Ectodermal cell (in vitro differentiated cells): ENCODE measurements around the gene LRRC26.

Source experiments
- H3K27ac ChIP-seq: 2 replicates; pipeline ENCODE4 v1.7.0; 2013; ENCODE audit warnings: mild to moderate bottlenecking, low read depth, low read length; ENCODE audit not compliant: insufficient read depth, poor library complexity, severe bottlenecking
- H3K27me3 ChIP-seq: 2 replicates; pipeline ENCODE4 v1.7.0; 2013; ENCODE audit warnings: mild to moderate bottlenecking, low read length; ENCODE audit not compliant: insufficient read depth, control insufficient read depth, poor library complexity, severe bottlenecking
- H3K36me3 ChIP-seq: one replicate; pipeline ENCODE4 v1.7.0; 2013; ENCODE audit warnings: low read length; ENCODE audit not compliant: control insufficient read depth, insufficient read depth
- H3K4me1 ChIP-seq: one replicate; pipeline ENCODE4 v1.7.0; 2013; ENCODE audit warnings: low read length; ENCODE audit not compliant: control insufficient read depth, insufficient read depth
- H3K4me3 ChIP-seq: 2 replicates; pipeline ENCODE4 v1.7.0; 2013; ENCODE audit warnings: low read depth, low read length, control low read depth; ENCODE audit not compliant: insufficient read depth
- H3K9me3 ChIP-seq: 2 replicates; pipeline ENCODE4 v1.7.0; 2013; ENCODE audit warnings: mild to moderate bottlenecking, low read length, moderate library complexity; ENCODE audit not compliant: control insufficient read depth
- WGBS, 2 experiments: methylation state at CpG; one replicate each; pipeline ENCODE4 v1.1.7; 2013; ENCODE audit warnings: missing lambda C conversion rate in 2 of 2; 5-methylcytosine and 5-hydroxymethylcytosine counted together

The LRRC26 gene

DNA sequence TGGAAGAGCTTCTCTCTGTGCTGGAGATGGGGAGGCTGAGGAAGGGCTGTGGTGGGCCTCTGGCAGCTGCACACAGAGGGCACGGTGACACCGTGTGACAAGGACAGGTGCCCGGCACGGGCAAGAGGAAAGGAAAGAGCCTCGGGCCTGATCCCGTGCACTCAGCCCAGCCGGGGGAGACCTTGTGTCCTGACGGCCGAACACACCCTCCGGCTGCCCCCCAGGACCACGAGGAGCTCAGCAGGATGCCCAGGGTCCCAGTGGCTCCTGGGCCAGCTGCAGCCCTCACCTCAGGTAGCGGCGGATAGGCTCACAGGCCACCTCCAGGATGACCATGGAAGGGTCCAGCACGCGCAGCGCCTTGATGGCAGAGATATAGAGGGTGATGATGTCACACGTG is 13.0 kb upstream of the LRRC26 start:
- peaks cover 5% of the 10 kb centered on the region for H3K4me1 ChIP-seq
- H3K4me3 ChIP-seq = no peak overlapping the region
- H3K27me3 ChIP-seq = no peaks in the 10 kb centered on the region
- peaks cover 8% of the 10 kb centered on the region for H3K36me3 ChIP-seq
- H3K9me3 ChIP-seq = no peaks in the 10 kb centered on the region
- 95% methylated on average over 17 of the region's 17 CpGs for WGBS, 2 experiments
- no peak overlapping the region for H3K27ac ChIP-seq

DNA sequence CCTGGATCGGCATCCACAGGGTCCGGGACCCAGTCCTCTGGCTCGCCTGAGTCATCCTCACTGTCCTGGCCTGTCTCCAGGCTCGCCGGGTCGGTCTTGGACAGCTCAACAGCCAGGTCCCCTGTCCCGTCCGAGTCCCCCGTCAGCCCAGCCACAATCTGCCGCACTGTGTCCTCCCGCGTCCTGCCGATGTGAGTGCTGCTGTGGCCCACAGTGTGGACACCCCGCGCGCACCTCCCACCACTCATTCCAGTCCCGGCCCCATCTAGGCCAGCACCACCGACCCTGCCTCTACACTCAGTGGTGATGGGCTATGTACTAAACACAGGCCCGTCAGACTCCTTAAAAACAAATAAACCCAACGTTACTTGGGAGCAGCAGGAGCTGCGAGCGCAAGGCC is 11.8 kb upstream of the LRRC26 start:
- no peaks in the 10 kb centered on the region for H3K9me3 ChIP-seq
- H3K27me3 ChIP-seq = no peaks in the 10 kb centered on the region
- H3K4me1 ChIP-seq = no peaks in the 10 kb centered on the region
- H3K36me3 ChIP-seq = peaks cover 8% of the 10 kb centered on the region
- H3K4me3 ChIP-seq = no peak overlapping the region
- 94 to 96% methylated on average over 22 of the region's 22 CpGs for WGBS, 2 experiments
- H3K27ac ChIP-seq = no peak overlapping the region

DNA sequence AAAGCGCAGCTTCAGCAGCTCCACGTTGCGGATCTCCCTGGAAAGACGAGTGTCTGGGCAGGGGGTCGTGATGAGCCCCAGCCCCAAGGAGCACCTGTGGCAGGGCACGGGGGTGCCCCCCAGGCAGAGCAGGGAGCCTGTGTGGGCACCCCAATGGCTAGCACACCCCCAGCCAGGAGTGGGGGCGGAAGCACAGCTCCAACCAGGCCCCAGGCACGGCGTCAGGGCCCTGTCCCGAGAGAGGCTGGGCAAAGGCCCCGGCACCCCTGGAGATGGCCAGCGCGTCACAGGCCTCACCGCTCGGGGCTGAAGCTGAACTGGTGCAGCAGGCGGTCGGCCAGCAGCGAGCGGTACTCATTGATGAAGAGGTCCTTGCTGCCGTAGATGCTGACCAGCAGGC is 10.6 kb upstream of the LRRC26 start:
- peaks cover 8% of the 10 kb centered on the region for H3K36me3 ChIP-seq
- peaks cover 11% of the 10 kb centered on the region for H3K27me3 ChIP-seq
- no peak overlapping the region for H3K4me3 ChIP-seq
- no peaks in the 10 kb centered on the region for H3K9me3 ChIP-seq
- no peaks in the 10 kb centered on the region for H3K4me1 ChIP-seq
- H3K27ac ChIP-seq = no peak overlapping the region
- 96% methylated on average over 20 of the region's 20 CpGs for WGBS, 2 experiments

- H3K27ac ChIP-seq = no peak overlapping the region
- H3K4me1 ChIP-seq = no peaks in the 10 kb centered on the region
- H3K4me3 ChIP-seq = no peak overlapping the region
- H3K9me3 ChIP-seq = no peaks in the 10 kb centered on the region
- H3K27me3 ChIP-seq = peaks cover 18% of the 10 kb centered on the region
- 96% methylated on average over 17 of the region's 17 CpGs for WGBS, 2 experiments
- H3K36me3 ChIP-seq = peaks cover 8% of the 10 kb centered on the region
Measured at GRCh38 chr9:137179761-137180160, 9.9 kb upstream of the LRRC26 start.

GRCh38 chr9:137178939-137179630 is 9.2 kb upstream of the LRRC26 start:
- no peaks in the 10 kb centered on the region for H3K9me3 ChIP-seq
- no peak overlapping the region for H3K4me3 ChIP-seq
- peaks cover 25% of the 10 kb centered on the region for H3K27me3 ChIP-seq
- H3K4me1 ChIP-seq = no peaks in the 10 kb centered on the region
- no peak overlapping the region for H3K27ac ChIP-seq
- H3K36me3 ChIP-seq = peaks cover 8% of the 10 kb centered on the region
- 93 to 94% methylated on average over 19 of the region's 19 CpGs for WGBS, 2 experiments

GRCh38 chr9:137178201-137178938 is 8.5 kb upstream of the LRRC26 start:
- H3K4me1 ChIP-seq = no peaks in the 10 kb centered on the region
- peaks cover 32% of the 10 kb centered on the region for H3K27me3 ChIP-seq
- peaks cover 8% of the 10 kb centered on the region for H3K36me3 ChIP-seq
- 93 to 94% methylated on average over 23 of the region's 23 CpGs for WGBS, 2 experiments
- no peaks in the 10 kb centered on the region for H3K9me3 ChIP-seq
- no peak overlapping the region for H3K27ac ChIP-seq
- no peak overlapping the region for H3K4me3 ChIP-seq

DNA sequence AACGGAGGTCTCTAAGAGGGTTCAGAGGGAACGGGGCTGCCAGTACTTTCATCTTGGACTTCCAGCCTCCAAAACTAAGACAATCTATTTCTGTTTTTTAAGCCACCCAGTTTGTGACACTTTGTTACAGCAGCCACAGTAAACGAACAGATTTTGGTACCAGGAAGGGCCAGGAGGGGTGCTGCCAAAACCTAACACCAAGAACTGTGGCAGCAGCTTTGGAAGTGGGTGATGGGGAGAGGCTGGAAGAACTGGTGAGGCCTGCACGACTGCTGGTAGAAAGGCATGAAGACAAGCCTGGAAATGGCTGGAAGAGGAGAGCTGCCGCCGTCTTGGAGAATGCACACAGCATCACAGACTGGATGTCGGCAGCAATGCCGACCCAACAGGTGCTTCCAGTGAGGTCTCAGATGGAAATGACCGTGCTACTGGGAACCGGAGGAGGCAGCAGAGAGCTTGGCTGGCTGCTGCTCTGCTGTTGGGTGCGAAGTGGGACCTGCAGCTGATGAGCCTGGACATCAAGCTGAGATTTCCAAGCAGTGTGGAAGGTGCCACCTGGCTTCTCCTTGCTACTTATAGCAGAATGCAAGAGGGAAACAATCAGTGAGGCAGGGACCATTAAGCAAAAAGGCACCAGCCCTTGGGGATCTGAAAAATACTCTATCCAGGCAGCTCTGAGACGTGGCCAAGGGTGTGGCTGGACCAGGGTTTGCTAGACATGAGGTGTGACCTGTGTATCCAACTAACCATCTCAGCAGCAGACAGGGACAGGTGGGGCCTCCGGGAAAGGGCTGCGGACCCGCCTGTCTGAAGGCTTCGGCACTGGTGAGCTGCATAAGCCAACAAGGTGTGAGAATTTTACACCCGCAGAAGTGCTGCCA is 6.7 kb upstream of the LRRC26 start:
- Histone ChIP-seq H3K27me3 (peaks cover 50% of the 10 kb centered on the region), H3K4me3 (no peak overlapping the region), H3K4me1 (no peaks in the 10 kb centered on the region), H3K36me3 (peaks cover 8% of the 10 kb centered on the region), H3K27ac (no peak overlapping the region), H3K9me3 (no peaks in the 10 kb centered on the region)
- 65 to 67% methylated on average over 17 of the region's 17 CpGs for WGBS, 2 experiments

GRCh38 chr9:137175345-137175961 is 5.6 kb upstream of the LRRC26 start:
- peaks cover 61% of the 10 kb centered on the region for H3K27me3 ChIP-seq
- H3K4me3 ChIP-seq = no peak overlapping the region
- 50 to 52% methylated on average over 33 of the region's 33 CpGs for WGBS, 2 experiments
- peaks cover 2% of the 10 kb centered on the region for H3K36me3 ChIP-seq
- no peaks in the 10 kb centered on the region for H3K4me1 ChIP-seq
- H3K27ac ChIP-seq = no peak overlapping the region
- H3K9me3 ChIP-seq = no peaks in the 10 kb centered on the region

DNA sequence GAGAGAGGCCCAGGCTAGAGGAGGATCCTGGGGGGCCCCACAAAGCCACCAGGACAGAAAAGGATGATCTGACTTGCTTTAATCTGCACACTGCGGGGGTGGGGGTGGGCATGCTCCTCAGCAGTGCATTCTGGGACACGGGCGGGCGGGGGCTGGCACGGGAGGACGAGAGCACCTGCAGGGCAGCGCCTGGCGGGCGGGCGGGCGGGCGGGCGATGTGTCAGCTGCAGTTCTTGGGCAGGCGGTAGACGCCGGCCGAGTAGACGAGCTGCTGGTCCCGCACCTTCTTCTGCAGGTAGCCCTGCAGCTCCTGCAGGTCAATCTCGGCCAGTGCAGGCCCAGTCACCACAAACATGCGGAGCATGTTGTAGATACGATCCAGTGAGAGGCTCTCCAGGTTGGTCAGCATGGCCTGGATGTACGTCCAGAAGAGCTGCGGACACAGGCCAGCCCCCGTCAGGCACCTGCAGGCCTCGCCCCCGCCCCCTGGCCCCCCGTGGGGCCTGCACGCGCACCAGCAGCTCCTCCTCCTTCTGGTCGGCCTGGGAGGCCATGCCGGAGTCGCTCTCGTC is 5.0 kb upstream of the LRRC26 start:
- WGBS, 2 experiments = 30 to 38% methylated on average over 34 of the region's 34 CpGs

More for the DNA sequence above, 5.0 kb upstream of the LRRC26 start:
- Histone ChIP-seq H3K27ac (no peak overlapping the region), H3K9me3 (no peaks in the 10 kb centered on the region), H3K27me3 (peaks cover 67% of the 10 kb centered on the region), H3K36me3 (no peaks in the 10 kb centered on the region), H3K4me3 (no peak overlapping the region), H3K4me1 (peaks cover 3% of the 10 kb centered on the region)
